ENCODE measurements around the gene PLPP3.

The PLPP3 gene

GRCh38 chr1:56576880-56577405 lies 2.4 kb downstream of the PLPP3 start:
- DNase-seq (ENCODE audit: low read depth) = no peak

- DNase-seq (ENCODE audit: low read depth) = no peak
Observed at GRCh38 chr1:56575865-56576264, 3.5 kb downstream of the PLPP3 start.

- no peak for DNase-seq (ENCODE audit: low read depth)
Observed at GRCh38 chr1:56574794-56575193, 4.6 kb downstream of the PLPP3 start.

GRCh38 chr1:56573311-56573710 lies 6.1 kb downstream of the PLPP3 start:
- DNase-seq (ENCODE audit: low read depth) = no peak

- DNase-seq (ENCODE audit: low read depth) = no peak
Observed at GRCh38 chr1:56572334-56573050, 6.9 kb downstream of the PLPP3 start.

- DNase-seq (ENCODE audit: low read depth) = no peak
Observed at GRCh38 chr1:56571448-56571847, 7.9 kb downstream of the PLPP3 start.

- DNase-seq (ENCODE audit: low read depth) = no peak
Observed at GRCh38 chr1:56570924-56571372, 8.4 kb downstream of the PLPP3 start.

GRCh38 chr1:56569661-56570060 lies 9.7 kb downstream of the PLPP3 start:
- no peak for DNase-seq (ENCODE audit: low read depth)

GRCh38 chr1:56566994-56567393 lies 12.4 kb downstream of the PLPP3 start:
- DNase-seq (ENCODE audit: low read depth) = no peak

- DNase-seq (ENCODE audit: low read depth) = no peak
Observed at GRCh38 chr1:56566061-56566744, 13.2 kb downstream of the PLPP3 start.

GRCh38 chr1:56564615-56565014 lies 14.7 kb downstream of the PLPP3 start:
- no peak for DNase-seq (ENCODE audit: low read depth)

- DNase-seq (ENCODE audit: low read depth) = no peak
Observed at GRCh38 chr1:56563568-56563967, 15.8 kb downstream of the PLPP3 start.

GRCh38 chr1:56562891-56563452 lies 16.4 kb downstream of the PLPP3 start:
- no peak for DNase-seq (ENCODE audit: low read depth)

GRCh38 chr1:56561227-56562019 lies 17.9 kb downstream of the PLPP3 start:
- no peak for DNase-seq (ENCODE audit: low read depth)

GRCh38 chr1:56557746-56558145 lies 21.6 kb downstream of the PLPP3 start:
- DNase-seq (ENCODE audit: low read depth) = no peak

- DNase-seq (ENCODE audit: low read depth) = no peak
Observed at GRCh38 chr1:56555448-56555847, 23.9 kb downstream of the PLPP3 start.

GRCh38 chr1:56553046-56553445 lies 26.3 kb downstream of the PLPP3 start:
- no peak for DNase-seq (ENCODE audit: low read depth)

GRCh38 chr1:56552349-56552748 lies 27.0 kb downstream of the PLPP3 start:
- DNase-seq (ENCODE audit: low read depth) = no peak

GRCh38 chr1:56551691-56552090 lies 27.7 kb downstream of the PLPP3 start:
- no peak for DNase-seq (ENCODE audit: low read depth)

GRCh38 chr1:56550859-56551188 lies 28.5 kb downstream of the PLPP3 start:
- DNase-seq (ENCODE audit: low read depth) = no peak

- DNase-seq (ENCODE audit: low read depth) = no peak
Observed at GRCh38 chr1:56550138-56550858, 29.1 kb downstream of the PLPP3 start.

- no peak for DNase-seq (ENCODE audit: low read depth)
Observed at GRCh38 chr1:56548571-56548970, 30.8 kb downstream of the PLPP3 start.
